HEK293 (cell line): ENCODE results near the gene ACSF2.
A peak's percentile ranks its signal among the peaks of the same experiment; 100 is the strongest.

Experiments
- CTCF ChIA-PET: fragments of 350-600 bp; formaldehyde crosslinking; extraction: SDS; loops from one replicate; lab custom pipeline; 2021; ENCODE audit warnings: antibody characterized with exemption; lab: Yijun Ruan, JAX
- POLR2A ChIA-PET: fragments of 300-600 bp; formaldehyde crosslinking; extraction: SDS; loops from one replicate; lab custom pipeline; 2020; ENCODE audit warnings: antibody characterized with exemption, inconsistent platforms; lab: Yijun Ruan, JAX
- H3K27ac ChIP-seq: fragments of 200-500 bp; sonication (Bioruptor generic); 2 replicates; pipeline ENCODE4 v1.5.1; 2014; ENCODE audit warnings: low read depth, low read length, control low read depth, inconsistent platforms; ENCODE audit errors: extremely low read depth
- H3K36me3 ChIP-seq, 2 experiments: fragments of 200-500 bp in 1 of 2; sonication (Bioruptor generic) in 1 of 2; 1 replicate in 1 of 2; 2 replicates in 1 of 2; pipeline ENCODE4 v1.5.1; 2014 to 2017; ENCODE audit warnings: inconsistent platforms in 2 of 2, low read length in 2 of 2; ENCODE audit not compliant: control insufficient read depth in 2 of 2, insufficient read depth in 1 of 2
- H3K4me1 ChIP-seq: fragments of 200-500 bp; sonication (Bioruptor generic); 2 replicates; pipeline ENCODE4 v1.5.1; 2014; ENCODE audit warnings: mild to moderate bottlenecking, low read length, inconsistent platforms; ENCODE audit not compliant: control insufficient read depth, insufficient read depth
- H3K4me3 ChIP-seq: 2 replicates; pipeline ENCODE4 v1.5.1; 2011; ENCODE audit warnings: low read depth, mild to moderate bottlenecking, control low read depth, low read length, moderate library complexity
- H3K9me3 ChIP-seq: fragments of 200-500 bp; sonication (Bioruptor generic); 2 replicates; pipeline ENCODE4 v1.5.1; 2014; ENCODE audit warnings: low read depth, low read length, inconsistent platforms; ENCODE audit not compliant: control insufficient read depth, insufficient read depth
- KLF7 ChIP-seq: fragments of 450-650 bp; formaldehyde crosslinking; IDR thresholded peaks from 2 replicates; pipeline ENCODE4 v1.5.1; 2016; ENCODE audit warnings: missing biosample characterization, missing genetic modification characterization, borderline replicate concordance
- ZBTB17 ChIP-seq: fragments of 450-650 bp; formaldehyde crosslinking; IDR thresholded peaks from 2 replicates; pipeline ENCODE4 v1.5.1; 2016; ENCODE audit warnings: missing biosample characterization, missing genetic modification characterization
- ZNF174 ChIP-seq: fragments of 450-650 bp; formaldehyde crosslinking; IDR thresholded peaks from 2 replicates; pipeline ENCODE4 v1.5.0; 2017; ENCODE audit warnings: missing biosample characterization, mild to moderate bottlenecking, missing genetic modification characterization
- ZNF214 ChIP-seq: fragments of 450-650 bp; formaldehyde crosslinking; IDR thresholded peaks from 2 replicates; pipeline ENCODE4 v1.5.1; 2017; ENCODE audit warnings: missing biosample characterization, mild to moderate bottlenecking, missing genetic modification characterization, borderline replicate concordance
- ZNF341 ChIP-seq: fragments of 450-650 bp; formaldehyde crosslinking; IDR thresholded peaks from 2 replicates; pipeline ENCODE4; 2016; ENCODE audit warnings: low read depth, missing biosample characterization, missing genetic modification characterization
- ZNF510 ChIP-seq: fragments of 450-650 bp; formaldehyde crosslinking; IDR thresholded peaks from 2 replicates; pipeline ENCODE4 v1.5.1; 2018; ENCODE audit warnings: mild to moderate bottlenecking, missing genetic modification characterization, missing biosample characterization; ENCODE audit not compliant: insufficient replicate concordance
- ZNF558 ChIP-seq: fragments of 450-650 bp; formaldehyde crosslinking; IDR thresholded peaks from 2 replicates; pipeline ENCODE4 v1.5.1; 2016; ENCODE audit warnings: missing biosample characterization, missing genetic modification characterization
- ZNF571 ChIP-seq: fragments of 450-650 bp; formaldehyde crosslinking; IDR thresholded peaks from 2 replicates; pipeline ENCODE4 v1.5.0; 2017; ENCODE audit warnings: missing biosample characterization, missing genetic modification characterization
- ZSCAN30 ChIP-seq: fragments of 450-650 bp; IDR thresholded peaks from 2 replicates; pipeline ENCODE4 v1.5.1; 2018; ENCODE audit warnings: missing biosample characterization, mild to moderate bottlenecking, missing genetic modification characterization, moderate library complexity
- TF ChIP-seq, protein P1 (sequence below): fragments of 450-650 bp; formaldehyde crosslinking; IDR thresholded peaks from 2 replicates; pipeline ENCODE4 v1.5.1; 2017; ENCODE audit warnings: missing biosample characterization, missing genetic modification characterization
- TF ChIP-seq, protein P2 (sequence below): fragments of 450-650 bp; formaldehyde crosslinking; IDR thresholded peaks from 2 replicates; pipeline ENCODE4 v1.5.1; 2016; ENCODE audit warnings: missing biosample characterization, missing genetic modification characterization

The ACSF2 gene

DNA sequence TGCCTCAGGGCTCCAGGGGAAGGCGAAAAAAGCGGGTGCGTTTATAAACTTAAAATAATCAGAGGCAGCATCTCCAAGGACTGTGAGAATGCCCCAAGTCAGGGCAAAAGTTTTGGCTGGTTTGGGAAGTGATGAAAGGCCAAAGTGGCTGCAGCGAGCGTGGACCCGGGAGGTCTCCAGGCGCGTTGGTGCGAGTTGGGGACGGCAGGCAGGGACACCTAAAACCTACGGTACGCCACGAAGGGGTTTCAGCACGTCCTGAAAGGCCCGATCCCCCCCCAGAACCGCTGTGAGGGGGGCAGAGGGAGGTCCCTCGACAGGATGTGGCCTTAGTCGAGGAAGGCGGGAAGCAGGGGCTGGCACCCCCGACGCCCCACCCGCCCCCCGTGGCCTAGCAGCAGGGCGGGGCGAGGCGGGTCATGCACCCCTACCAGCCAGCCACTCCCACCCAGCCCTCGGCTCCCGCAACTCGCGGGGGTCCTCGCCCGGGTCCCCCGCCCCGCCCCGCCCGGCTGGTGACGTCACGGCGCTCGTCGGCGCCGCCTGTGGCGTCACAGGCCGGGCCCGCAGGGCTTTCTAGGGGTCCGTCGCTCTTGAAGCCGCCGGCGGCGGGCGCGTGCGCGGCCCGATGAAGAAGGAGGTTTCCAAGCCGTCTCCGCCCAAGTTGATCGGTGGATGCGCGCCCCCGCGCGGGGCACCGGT is 82.0 kb downstream of the ACSF2 start, which contains the start of gene MYCBPAP:
Gene MYCBPAP (plus strand): TSS at position 569 of the 702 bp plus-strand sequence. CDS start 236 bp downstream, outside the sequence.
- no peak within 1 kb of the TSS for H3K27ac ChIP-seq

DNA sequence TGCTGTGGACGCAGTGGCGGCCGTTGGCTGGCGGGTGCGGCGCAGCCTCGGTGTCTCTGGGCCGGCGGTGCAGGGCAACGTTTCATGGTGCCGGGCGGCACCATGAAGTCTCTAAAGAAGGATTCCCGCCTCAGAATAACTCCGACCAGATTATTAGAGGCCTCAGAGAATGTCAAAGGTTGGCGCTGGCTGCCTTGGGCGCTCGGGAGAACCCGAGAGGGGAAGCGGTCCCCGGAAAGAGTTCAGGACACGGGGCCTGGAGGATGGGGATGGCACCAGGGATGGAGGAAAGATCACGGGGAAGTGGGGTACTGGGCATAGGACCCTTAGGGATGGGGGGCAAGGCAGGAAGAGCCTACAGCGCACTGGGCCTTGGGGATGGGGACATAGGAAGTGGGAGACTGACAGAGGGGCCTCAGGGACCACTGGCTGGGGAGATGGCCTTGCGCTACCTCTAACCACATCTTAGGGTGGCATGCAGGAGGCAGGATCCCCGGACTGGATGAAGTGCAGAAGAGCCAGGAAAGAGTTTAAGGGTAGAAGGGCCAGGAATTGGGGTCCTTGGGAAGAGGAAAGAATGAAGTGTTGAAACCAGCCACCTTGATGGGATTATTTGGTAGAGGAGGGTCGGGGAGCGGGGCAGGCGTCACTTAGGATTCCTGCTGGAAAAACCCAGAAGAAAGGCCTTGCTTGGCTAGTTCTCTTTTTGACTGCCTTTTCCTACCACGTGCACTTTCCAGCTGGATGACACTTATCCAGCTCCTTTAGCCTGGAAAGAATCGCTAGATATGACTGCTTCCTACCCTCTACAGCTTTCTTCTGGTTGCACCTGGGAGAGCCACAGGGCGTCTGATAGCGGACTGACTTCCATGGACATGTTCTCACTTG is 82.8 kb downstream of the ACSF2 start:
- ChIA-PET POLR2A (interaction anchor here (0.6 to 1.1 kb wide), 2 partner anchors 13 to 428 kb away, joined by 3 read pairs; no protein-coding TSS in a partner anchor), CTCF (interaction anchor here (0.6 to 1.8 kb wide), 2 partner anchors 8 to 147 kb away, joined by 3 to 9 read pairs; no protein-coding TSS in a partner anchor)
- no peak overlapping the region for H3K27ac ChIP-seq

More for the DNA sequence above, 82.0 kb downstream of the ACSF2 start, which contains the start of gene MYCBPAP:
- Histone ChIP-seq H3K36me3 (no peaks in the 10 kb centered on the region), H3K4me3 (no peak within 1 kb of the TSS; the same call in 1 of the 2 replicates), H3K4me1 (no peaks in the 10 kb centered on the region), H3K9me3 (no peaks in the 10 kb centered on the region)
- TF ChIP-seq ZNF510 (tag by site-specific recombination) (no peak), KLF7 (tag by site-specific recombination) (no peak)
- ChIA-PET POLR2A (no interaction called here), CTCF (interaction anchor here (0.9 to 1.0 kb wide), 2 partner anchors 14 to 24 kb away, joined by 3 read pairs; no protein-coding TSS in a partner anchor)

DNA sequence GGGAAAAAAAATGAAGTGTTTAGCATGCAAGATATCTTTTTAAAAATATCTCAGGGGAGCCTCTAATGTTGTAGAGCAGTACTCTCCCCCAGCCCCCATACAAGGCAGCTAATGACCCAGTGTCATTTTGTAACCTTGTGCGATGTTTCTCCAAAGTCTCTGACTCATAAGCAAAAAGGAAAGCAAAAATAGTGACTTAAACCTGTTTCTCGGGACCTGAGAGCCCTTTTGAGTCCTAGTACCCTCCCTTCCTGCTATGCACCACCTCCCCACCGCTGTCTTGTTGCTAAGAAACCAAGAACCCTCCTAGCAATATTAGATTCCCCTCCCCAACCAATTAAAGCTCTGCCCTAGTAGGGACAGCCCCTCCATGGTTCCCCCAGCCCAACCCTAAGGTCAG is 85.0 kb downstream of the ACSF2 start:
- Histone ChIP-seq H3K9me3 (no peaks in the 10 kb centered on the region), H3K4me1 (no peaks in the 10 kb centered on the region), H3K4me3 (no peak overlapping the region), H3K27ac (no peak overlapping the region), H3K36me3 (no peaks in the 10 kb centered on the region)
- CTCF ChIA-PET = interaction anchor here (0.9 to 2.1 kb wide), 2 partner anchors 10 to 26 kb away, joined by 4 to 11 read pairs; no protein-coding TSS in a partner anchor
- peak; percentile 96 for TF ChIP-seq ZNF341 (tag by site-specific recombination)
- TF ChIP-seq ZNF571 (tag by site-specific recombination) = no peak
- TF ChIP-seq, protein P1, sequence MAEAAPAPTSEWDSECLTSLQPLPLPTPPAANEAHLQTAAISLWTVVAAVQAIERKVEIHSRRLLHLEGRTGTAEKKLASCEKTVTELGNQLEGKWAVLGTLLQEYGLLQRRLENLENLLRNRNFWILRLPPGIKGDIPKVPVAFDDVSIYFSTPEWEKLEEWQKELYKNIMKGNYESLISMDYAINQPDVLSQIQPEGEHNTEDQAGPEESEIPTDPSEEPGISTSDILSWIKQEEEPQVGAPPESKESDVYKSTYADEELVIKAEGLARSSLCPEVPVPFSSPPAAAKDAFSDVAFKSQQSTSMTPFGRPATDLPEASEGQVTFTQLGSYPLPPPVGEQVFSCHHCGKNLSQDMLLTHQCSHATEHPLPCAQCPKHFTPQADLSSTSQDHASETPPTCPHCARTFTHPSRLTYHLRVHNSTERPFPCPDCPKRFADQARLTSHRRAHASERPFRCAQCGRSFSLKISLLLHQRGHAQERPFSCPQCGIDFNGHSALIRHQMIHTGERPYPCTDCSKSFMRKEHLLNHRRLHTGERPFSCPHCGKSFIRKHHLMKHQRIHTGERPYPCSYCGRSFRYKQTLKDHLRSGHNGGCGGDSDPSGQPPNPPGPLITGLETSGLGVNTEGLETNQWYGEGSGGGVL (tag by site-specific recombination) = 0 out of 2 replicates have a peak, but pooled peaks have one; percentile 10
- POLR2A ChIA-PET = no interaction called here

More for the DNA sequence above, 82.8 kb downstream of the ACSF2 start:
- Histone ChIP-seq H3K9me3 (no peaks in the 10 kb centered on the region), H3K36me3 (no peaks in the 10 kb centered on the region), H3K4me1 (no peaks in the 10 kb centered on the region), H3K4me3 (no peak overlapping the region; the same call in 1 of the 2 replicates)
- no peak for TF ChIP-seq ZBTB17 (tag by site-specific recombination)
- TF ChIP-seq ZNF558 = no peak
- no peak for TF ChIP-seq ZSCAN30 (tag by site-specific recombination)
- no peak for TF ChIP-seq ZNF214 (tag by site-specific recombination)
- TF ChIP-seq, protein P2, sequence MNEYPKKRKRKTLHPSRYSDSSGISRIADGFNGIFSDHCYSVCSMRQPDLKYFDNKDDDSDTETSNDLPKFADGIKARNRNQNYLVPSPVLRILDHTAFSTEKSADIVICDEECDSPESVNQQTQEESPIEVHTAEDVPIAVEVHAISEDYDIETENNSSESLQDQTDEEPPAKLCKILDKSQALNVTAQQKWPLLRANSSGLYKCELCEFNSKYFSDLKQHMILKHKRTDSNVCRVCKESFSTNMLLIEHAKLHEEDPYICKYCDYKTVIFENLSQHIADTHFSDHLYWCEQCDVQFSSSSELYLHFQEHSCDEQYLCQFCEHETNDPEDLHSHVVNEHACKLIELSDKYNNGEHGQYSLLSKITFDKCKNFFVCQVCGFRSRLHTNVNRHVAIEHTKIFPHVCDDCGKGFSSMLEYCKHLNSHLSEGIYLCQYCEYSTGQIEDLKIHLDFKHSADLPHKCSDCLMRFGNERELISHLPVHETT (tag by site-specific recombination) = no peak
- no peak for TF ChIP-seq ZNF174 (tag by site-specific recombination)
